Measurements from ENCODE around the gene PLEKHA7.
A peak's percentile ranks its signal among the peaks of the same experiment; 100 is the strongest.
"Not testable (repeated sequence)": the region's sequence is repeated elsewhere in the genome, so short reads cannot be mapped to it uniquely, and the experiment has no call there.

PLEKHA7 gene

GRCh38 chr11:17010851-17011420, 3.3 kb downstream of the PLEKHA7 start:
- DNase-seq, result no peak

- no peak for DNase-seq
Observed at GRCh38 chr11:17008099-17008498, 6.1 kb downstream of the PLEKHA7 start.

GRCh38 chr11:17005646-17006045, 8.6 kb downstream of the PLEKHA7 start:
- DNase-seq, result no peak

- no peak for DNase-seq
Observed at GRCh38 chr11:17004486-17005148, 9.6 kb downstream of the PLEKHA7 start.

GRCh38 chr11:17003426-17003825, 10.8 kb downstream of the PLEKHA7 start:
- no peak for DNase-seq

- DNase-seq, result no peak
Observed at GRCh38 chr11:17002543-17002942, 11.7 kb downstream of the PLEKHA7 start.

- DNase-seq, result no peak
Observed at GRCh38 chr11:17001806-17002205, 12.4 kb downstream of the PLEKHA7 start.

GRCh38 chr11:17000987-17001386, 13.2 kb downstream of the PLEKHA7 start:
- DNase-seq, result no peak

GRCh38 chr11:17000253-17000652, 14.0 kb downstream of the PLEKHA7 start:
- DNase-seq, result not testable (repeated sequence)

GRCh38 chr11:16999116-16999515, 15.1 kb downstream of the PLEKHA7 start:
- no peak for DNase-seq

- no peak for DNase-seq
Observed at GRCh38 chr11:16997624-16998023, 16.6 kb downstream of the PLEKHA7 start.

GRCh38 chr11:16993495-16993894, 20.7 kb downstream of the PLEKHA7 start:
- DNase-seq, result no peak

- no peak for DNase-seq
Observed at GRCh38 chr11:16992846-16993245, 21.4 kb downstream of the PLEKHA7 start.

- DNase-seq, result no peak
Observed at GRCh38 chr11:16989554-16989953, 24.7 kb downstream of the PLEKHA7 start.

GRCh38 chr11:16987205-16987568, 27.0 kb downstream of the PLEKHA7 start:
- DNase-seq, result no peak

- peak; percentile 65 for DNase-seq
Observed at GRCh38 chr11:16986434-16987204, 27.6 kb downstream of the PLEKHA7 start.

GRCh38 chr11:16985297-16985696, 28.9 kb downstream of the PLEKHA7 start:
- DNase-seq, result no peak

- no peak for DNase-seq
Observed at GRCh38 chr11:16984229-16984628, 30.0 kb downstream of the PLEKHA7 start.

GRCh38 chr11:16982809-16983208, 31.4 kb downstream of the PLEKHA7 start:
- DNase-seq, result no peak

- no peak for DNase-seq
Observed at GRCh38 chr11:16982256-16982671, 31.9 kb downstream of the PLEKHA7 start.

GRCh38 chr11:16981651-16982194, 32.5 kb downstream of the PLEKHA7 start:
- DNase-seq, result no peak

- no peak for DNase-seq
Observed at GRCh38 chr11:16979703-16980622, 34.3 kb downstream of the PLEKHA7 start.

- DNase-seq, result no peak
Observed at GRCh38 chr11:16977994-16978315, 36.3 kb downstream of the PLEKHA7 start.

Data from stimulated activated CD8-positive, alpha-beta memory T cell treated with anti-CD3 and anti-CD28 coated beads, Interleukin-4, amount 100 ng/mL, for 48 hours (primary cell).